Ascending aorta (tissue), 2 donors: ENCODE results near the gene CABCOCO1. TPM values are rescaled to one million over a fixed set of nuclear protein-coding genes. Genes with fewer than 3 reads are reported as not detected.

Experiments
- DNase-seq, 2 donors: peaks; one replicate each; pipeline ENCODE4 v3.0.0-alpha.2; 2019; ENCODE audit warnings: low spot score in 2 of 2
- H3K27ac ChIP-seq, 2 donors: fragments of 200-600 bp; sonication (generic); one replicate each; pipeline ENCODE4 v1.5.1; 2016 to 2017; ENCODE audit warnings: mild to moderate bottlenecking in 1 of 2
- H3K27me3 ChIP-seq: fragments of 200-600 bp; sonication (generic); one replicate; pipeline ENCODE4 v1.5.1; 2017
- H3K36me3 ChIP-seq, 2 donors: fragments of 200-600 bp; sonication (generic); one replicate each; pipeline ENCODE4 v1.5.1; 2016
- H3K4me1 ChIP-seq, 2 donors: fragments of 200-600 bp; sonication (generic); one replicate each; pipeline ENCODE4 v1.5.1; 2016 to 2017; ENCODE audit warnings: mild to moderate bottlenecking in 1 of 2
- H3K4me3 ChIP-seq, 2 donors: fragments of 200-600 bp; sonication (generic); one replicate each; pipeline ENCODE4 v1.5.1; 2016 to 2017; ENCODE audit warnings: mild to moderate bottlenecking in 1 of 2
- H3K9me3 ChIP-seq, 2 donors: fragments of 200-600 bp; sonication (generic); one replicate each; pipeline ENCODE4 v1.5.1; 2016
- intact Hi-C: fragments of 100-400 bp; cut with DNase I; formaldehyde crosslinking; loops from one replicate; pipeline ENCODE4 v1.15.1; 2023
- total RNA-seq: library from RNA; depleted of rRNA; stranded (reverse); fragments of >200 nt; gene quantifications from one replicate; pipeline ENCODE4 v1.1.0, GENCODE V29; 2016
- TF ChIP-seq, protein P1 (sequence below), 3 experiments: fragments of 200-600 bp in 2 of 3; fragments of 450-650 bp in 1 of 3; sonication (generic) in 2 of 3; IDR thresholded peaks; one replicate each; pipeline ENCODE4 v1.5.1; 2016 to 2019; ENCODE audit warnings: antibody characterized with exemption in 3 of 3, mild to moderate bottlenecking in 1 of 3, moderate library complexity in 1 of 3

Gene CABCOCO1
- total RNA-seq, 1 donor from 2014 or later: not detected

DNA sequence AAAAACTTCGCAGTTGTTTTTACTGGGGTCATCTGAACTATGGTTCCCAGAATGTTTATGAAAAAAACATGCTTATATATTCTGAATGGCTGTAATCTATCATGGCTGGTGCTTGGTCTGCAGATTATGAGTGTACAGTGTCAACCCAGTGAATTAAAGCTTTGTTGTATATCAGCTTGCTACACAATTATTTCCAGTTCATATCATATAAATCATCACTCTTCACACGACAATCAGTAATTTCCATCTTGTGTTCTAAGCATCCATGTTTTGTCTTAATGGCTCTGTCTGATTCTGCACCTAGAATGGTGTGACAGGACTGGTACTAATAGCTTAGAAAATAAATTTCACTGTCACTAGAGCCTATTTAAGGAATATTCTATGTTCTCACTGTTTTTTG lies 83.6 kb downstream of the CABCOCO1 start:
- Histone ChIP-seq H3K9me3 (no peaks in the 10 kb centered on the region), H3K27me3 (no peaks in the 10 kb centered on the region), H3K4me3 (no peak overlapping the region), H3K36me3 (no peaks in the 10 kb centered on the region), H3K4me1 (peaks cover 0 to 12% of the 10 kb centered on the region in 2 donors), H3K27ac (no peak overlapping the region)
- DNase-seq: no peak
- intact Hi-C loops: no loop called here
- TF ChIP-seq, protein P1, sequence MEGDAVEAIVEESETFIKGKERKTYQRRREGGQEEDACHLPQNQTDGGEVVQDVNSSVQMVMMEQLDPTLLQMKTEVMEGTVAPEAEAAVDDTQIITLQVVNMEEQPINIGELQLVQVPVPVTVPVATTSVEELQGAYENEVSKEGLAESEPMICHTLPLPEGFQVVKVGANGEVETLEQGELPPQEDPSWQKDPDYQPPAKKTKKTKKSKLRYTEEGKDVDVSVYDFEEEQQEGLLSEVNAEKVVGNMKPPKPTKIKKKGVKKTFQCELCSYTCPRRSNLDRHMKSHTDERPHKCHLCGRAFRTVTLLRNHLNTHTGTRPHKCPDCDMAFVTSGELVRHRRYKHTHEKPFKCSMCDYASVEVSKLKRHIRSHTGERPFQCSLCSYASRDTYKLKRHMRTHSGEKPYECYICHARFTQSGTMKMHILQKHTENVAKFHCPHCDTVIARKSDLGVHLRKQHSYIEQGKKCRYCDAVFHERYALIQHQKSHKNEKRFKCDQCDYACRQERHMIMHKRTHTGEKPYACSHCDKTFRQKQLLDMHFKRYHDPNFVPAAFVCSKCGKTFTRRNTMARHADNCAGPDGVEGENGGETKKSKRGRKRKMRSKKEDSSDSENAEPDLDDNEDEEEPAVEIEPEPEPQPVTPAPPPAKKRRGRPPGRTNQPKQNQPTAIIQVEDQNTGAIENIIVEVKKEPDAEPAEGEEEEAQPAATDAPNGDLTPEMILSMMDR (IDR thresholded peaks at IDR 0.05): no peak

DNA sequence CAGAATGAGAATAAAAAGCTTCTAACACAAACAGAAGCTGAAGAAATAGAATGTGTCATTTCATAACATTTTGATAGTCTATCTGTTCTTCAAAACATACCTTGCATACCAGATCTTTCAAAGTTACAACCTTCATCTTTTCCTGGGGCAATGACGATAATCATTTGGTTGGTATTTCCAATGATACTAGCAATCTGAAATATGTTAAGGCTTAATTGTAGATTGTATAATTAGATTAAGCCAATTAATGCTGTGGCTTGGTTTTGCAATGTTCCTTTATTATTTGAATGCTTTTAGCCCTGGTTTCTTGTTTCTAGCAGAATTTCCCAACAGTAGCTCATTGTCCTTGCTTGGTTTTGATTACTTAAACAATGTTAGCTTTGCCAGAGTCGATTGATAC lies 84.6 kb downstream of the CABCOCO1 start:
- Histone ChIP-seq H3K4me3 (no peak overlapping the region), H3K9me3 (no peaks in the 10 kb centered on the region), H3K27ac (no peak overlapping the region), H3K4me1 (peaks cover 0 to 21% of the 10 kb centered on the region in 2 donors), H3K27me3 (no peaks in the 10 kb centered on the region), H3K36me3 (no peaks in the 10 kb centered on the region)
- DNase-seq: no peak
- intact Hi-C loops: no loop called here
- TF ChIP-seq, protein P1 (IDR thresholded peaks at IDR 0.05): no peak

DNA sequence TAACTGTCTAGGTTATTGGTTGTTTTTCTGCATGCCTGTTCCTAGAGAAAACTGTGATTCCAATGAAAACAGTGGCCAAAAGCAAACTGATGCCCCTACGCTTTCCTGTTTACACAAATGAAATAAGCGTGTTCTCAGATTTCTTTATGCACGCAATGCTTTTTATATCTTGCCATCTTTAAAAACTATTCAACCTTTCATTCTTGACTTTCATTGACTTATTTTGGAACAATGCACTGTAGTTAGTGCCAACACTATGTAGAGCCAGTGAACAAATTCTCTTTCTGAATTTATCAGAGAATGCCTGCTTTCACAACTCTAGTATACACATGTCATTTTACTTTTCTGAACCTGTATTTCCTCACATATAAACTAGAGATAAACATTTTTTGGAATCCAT lies 86.6 kb downstream of the CABCOCO1 start:
- H3K27me3 ChIP-seq: no peaks in the 10 kb centered on the region
- intact Hi-C loops: no loop called here

DNA sequence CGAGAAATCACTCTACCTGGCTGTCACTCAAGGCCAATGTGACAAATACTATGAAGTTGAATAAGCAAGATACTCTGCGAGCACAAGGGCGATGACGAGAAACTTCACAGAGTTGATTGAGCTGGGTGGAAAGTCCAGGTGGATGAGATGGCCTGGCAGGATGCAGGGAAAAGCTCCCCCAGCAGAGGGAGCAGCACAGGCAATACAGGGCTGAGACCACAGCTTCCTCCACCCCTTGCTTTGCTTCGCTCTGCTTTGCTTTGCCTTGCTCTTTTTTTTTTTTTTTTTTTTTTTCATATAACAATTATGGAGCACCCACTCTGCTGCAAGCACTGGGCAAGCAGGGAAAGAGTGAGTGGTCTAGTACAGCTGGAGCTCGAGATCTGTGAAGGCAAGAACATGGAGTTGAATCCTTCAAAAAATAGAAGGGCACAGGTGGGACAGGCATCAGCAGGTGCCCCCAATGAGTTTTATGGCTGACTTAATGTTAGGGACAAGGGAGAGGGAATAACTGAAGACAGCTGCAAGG lies 88.3 kb downstream of the CABCOCO1 start:
- H3K27me3 ChIP-seq: no peaks in the 10 kb centered on the region
- TF ChIP-seq, protein P1 (IDR thresholded peaks at IDR 0.05): peak in 2 of 3 experiments; percentile 42
- peak in 1 of 2 donors; percentile 69 for DNase-seq
- peaks cover 0 to 26% of the 10 kb centered on the region in 2 donors for H3K4me1 ChIP-seq
- no peaks in the 10 kb centered on the region for H3K9me3 ChIP-seq
- peak overlapping the region; percentile 49 to 65 for H3K27ac ChIP-seq
- H3K36me3 ChIP-seq: no peaks in the 10 kb centered on the region
- no peak overlapping the region for H3K4me3 ChIP-seq
- intact Hi-C loops: loop anchor here (5.0 to 10.0 kb wide), 3 partner anchors 81 to 494 kb away; no protein-coding TSS in a partner anchor

More for the DNA sequence above, 86.6 kb downstream of the CABCOCO1 start:
- H3K36me3 ChIP-seq: no peaks in the 10 kb centered on the region
- TF ChIP-seq, protein P1 (IDR thresholded peaks at IDR 0.05): no peak
- H3K9me3 ChIP-seq: no peaks in the 10 kb centered on the region
- DNase-seq: no peak
- H3K4me1 ChIP-seq: peaks cover 0 to 21% of the 10 kb centered on the region in 2 donors
- no peak overlapping the region for H3K4me3 ChIP-seq
- peak overlapping the region; percentile 64 to 69 for H3K27ac ChIP-seq

DNA sequence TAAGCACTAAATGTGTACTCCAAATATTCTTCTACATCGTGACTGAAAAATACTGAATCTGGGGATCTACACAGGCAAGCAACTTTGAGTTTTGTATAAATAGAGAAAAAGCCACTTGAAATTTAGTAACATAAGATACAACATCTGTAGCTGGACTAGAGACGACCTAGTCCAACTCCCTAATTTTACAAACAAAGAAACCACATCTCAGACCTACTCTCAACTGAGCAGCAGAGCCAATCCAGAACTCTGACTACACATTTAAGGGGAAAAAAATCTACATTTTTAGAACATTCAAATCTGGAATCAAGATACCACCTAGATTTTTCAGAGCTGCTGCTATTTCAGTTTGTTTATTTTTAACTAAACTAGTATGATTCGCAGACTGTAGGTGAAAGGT lies 88.9 kb downstream of the CABCOCO1 start:
- H3K36me3 ChIP-seq: no peaks in the 10 kb centered on the region
- DNase-seq: no peak
- no peak overlapping the region for H3K4me3 ChIP-seq
- TF ChIP-seq, protein P1 (IDR thresholded peaks at IDR 0.05): no peak
- peaks cover 0 to 26% of the 10 kb centered on the region in 2 donors for H3K4me1 ChIP-seq
- no peaks in the 10 kb centered on the region for H3K9me3 ChIP-seq
- peak overlapping the region; percentile 49 to 65 for H3K27ac ChIP-seq
- intact Hi-C loops: loop anchor here (5.0 to 10.0 kb wide), 3 partner anchors 81 to 493 kb away; no protein-coding TSS in a partner anchor
- H3K27me3 ChIP-seq: no peaks in the 10 kb centered on the region
